Measurements from ENCODE around the gene MAVS.
"Not testable (repeated sequence)": the region's sequence is repeated elsewhere in the genome, so short reads cannot be mapped to it uniquely, and the experiment has no call there.

The MAVS gene

GRCh38 chr20:3815703-3816315 lies 30.8 kb upstream of the MAVS start:
- DNase-seq (ENCODE audit: low spot score): no peak

- DNase-seq (ENCODE audit: low spot score): peak; percentile 73
These were observed 28.2 kb upstream of the MAVS start for GRCh38 chr20:3818155-3819151.

DNA sequence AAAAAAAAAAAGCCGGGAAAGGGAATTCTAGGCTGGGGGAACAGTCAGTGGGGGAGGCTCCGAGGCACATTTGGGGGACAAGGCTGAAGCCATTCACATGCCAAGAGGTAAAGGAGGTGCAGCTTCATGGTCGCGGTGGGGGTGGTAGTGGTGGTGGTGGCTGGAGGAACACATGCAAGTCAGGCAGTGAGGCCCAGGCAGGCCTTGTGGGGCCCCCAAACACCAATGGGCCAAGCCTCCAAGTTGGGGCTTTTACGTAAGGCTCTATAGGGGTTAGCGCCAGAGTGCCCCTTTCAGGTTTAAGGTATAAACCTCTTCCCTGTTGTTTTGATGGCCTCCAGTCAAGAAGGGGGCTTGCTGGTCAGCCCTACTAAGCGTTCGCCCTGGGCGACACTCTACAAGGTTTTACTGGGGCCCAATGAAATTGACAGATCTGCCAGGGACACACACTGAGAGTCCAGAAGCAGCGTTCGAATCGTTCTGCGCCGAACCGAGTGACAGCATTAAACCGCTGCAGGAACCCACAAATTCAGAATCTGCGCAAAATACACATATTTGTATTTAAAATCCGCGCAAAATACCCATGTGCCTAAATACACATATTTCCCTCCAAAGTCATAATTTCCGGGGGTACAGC lies 27.1 kb upstream of the MAVS start:
- DNase-seq (ENCODE audit: low spot score): no peak

- DNase-seq (ENCODE audit: low spot score): peak; percentile 92
These were observed 26.4 kb upstream of the MAVS start, which contains the start of gene AP5S1 for GRCh38 chr20:3820048-3820900. Gene AP5S1, plus strand, starts transcription at chr20:3820547. Its CDS starts 1,571 bp downstream, at chr20:3822118.

- DNase-seq (ENCODE audit: low spot score): no peak
These were observed 25.5 kb upstream of the MAVS start for GRCh38 chr20:3820901-3821727.

DNA sequence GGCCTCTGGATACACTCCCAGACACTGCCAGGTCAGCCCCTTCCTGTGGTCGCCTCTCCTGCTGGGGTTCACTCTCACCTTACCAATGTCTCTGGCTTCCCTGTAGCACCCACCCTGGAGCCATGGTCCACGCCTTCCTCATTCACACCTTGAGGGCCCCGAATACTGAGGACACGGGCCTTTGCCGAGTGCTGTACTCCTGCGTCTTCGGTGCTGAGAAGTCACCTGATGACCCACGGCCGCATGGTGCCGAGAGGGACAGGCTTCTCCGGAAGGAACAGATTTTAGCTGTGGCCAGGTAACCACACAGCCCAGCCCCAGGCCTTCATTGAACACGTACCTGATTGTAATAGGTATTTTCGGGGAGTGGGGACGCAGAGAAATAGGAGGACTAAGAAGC lies 24.6 kb upstream of the MAVS start:
- DNase-seq (ENCODE audit: low spot score): no peak

- DNase-seq (ENCODE audit: low spot score): no peak
These were observed 22.8 kb upstream of the MAVS start for GRCh38 chr20:3823881-3824280.

DNA sequence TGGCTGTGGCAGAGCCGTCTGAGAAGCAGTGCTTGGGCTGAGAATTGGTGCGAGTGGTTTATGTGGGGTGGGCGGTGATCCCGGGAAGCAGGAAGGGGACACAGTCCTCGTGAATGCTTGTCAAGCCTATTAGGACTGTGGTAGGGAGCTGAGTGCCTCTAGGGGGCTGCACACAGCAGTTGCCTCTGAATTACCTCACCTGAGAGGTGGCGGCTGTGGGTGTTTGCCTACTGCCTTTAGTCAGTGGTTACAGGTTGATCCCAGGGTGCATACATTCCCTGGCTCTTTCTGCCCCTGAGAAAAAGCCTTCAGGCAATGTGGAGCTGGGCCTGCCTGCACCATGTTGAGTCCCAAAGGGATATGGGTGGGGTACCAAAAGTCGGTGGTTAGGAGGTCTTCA lies 21.1 kb upstream of the MAVS start:
- no peak for DNase-seq (ENCODE audit: low spot score)

DNA sequence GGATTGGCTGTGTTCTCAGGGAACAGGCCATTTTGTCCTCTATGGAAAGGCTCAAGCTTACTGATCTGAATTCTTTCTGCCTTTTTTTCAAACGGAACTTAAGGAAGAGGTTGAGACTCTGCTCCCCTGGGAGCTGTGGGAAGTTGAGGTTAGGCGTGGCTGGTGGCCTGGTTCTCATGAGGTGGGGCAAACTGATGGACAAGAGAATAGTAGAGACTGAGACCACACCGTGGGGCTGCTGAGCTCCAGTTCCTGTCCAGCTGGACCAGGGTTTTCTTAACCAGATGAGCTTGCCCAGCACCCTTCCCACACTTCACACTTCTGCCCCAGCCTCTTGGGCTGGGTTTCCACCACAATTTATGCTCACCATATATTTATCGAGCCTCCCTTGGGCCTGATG lies 20.2 kb upstream of the MAVS start:
- no peak for DNase-seq (ENCODE audit: low spot score)

DNA sequence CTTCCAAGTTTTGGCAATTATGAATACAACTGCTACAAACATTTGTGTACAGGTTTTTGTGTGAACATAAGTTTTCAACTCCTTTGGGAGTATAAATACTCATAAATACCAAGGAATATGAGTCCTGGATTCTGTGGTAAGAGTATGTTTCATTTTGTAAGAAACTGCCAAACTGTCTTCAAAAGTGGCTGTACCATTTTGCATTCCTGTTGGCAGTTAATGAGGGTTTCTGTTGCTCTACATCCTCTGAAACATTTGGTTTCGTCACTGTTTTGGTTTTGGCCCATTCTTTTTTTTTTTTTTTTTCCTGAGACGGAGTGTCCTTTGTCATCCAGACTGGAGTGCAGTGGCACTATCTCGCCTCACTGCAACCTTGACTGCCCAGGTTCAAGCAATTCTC lies 17.8 kb upstream of the MAVS start:
- no peak for DNase-seq (ENCODE audit: low spot score)

DNA sequence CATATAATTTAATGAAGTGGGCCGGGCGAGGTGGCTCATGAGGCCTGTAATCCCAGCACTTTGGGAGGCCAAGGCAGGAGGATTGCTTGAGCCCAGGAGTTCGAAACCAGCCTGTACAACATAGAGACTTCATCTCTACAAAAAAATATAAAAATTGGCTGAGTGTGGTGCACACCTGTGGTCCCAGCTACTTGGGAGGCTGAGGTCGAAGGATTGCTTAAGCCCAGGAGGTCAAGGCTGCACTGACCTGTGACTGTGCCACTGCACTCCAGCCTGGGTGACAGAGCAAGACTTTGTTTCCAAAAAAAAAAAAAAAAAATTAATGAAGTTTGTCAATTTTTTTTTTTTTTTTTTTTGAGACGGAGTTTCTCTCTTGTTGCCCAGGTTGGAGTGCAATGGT lies 16.7 kb upstream of the MAVS start:
- DNase-seq (ENCODE audit: low spot score): not testable (repeated sequence)

DNA sequence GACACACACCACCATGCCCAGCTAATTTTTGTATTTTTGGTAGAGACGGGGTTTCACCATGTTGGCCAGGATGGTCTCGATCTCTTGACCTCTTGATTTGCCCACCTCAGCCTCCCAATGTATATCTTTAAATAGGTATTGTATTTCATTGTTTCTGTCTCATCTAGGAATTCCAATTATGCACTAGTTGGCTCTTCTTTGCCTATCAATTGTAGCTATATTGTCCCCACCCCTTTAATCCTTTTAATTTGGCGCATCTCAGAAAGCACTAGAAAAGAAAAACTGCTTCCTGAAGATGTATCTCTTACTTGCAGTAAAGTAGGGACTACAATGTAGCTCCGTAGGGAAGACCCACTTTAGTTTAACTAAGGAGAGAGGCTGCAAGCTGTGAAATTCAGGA lies 10.5 kb upstream of the MAVS start:
- no peak for DNase-seq (ENCODE audit: low spot score)

- DNase-seq (ENCODE audit: low spot score): no peak
These were observed 7.3 kb upstream of the MAVS start for GRCh38 chr20:3839328-3839727.

DNA sequence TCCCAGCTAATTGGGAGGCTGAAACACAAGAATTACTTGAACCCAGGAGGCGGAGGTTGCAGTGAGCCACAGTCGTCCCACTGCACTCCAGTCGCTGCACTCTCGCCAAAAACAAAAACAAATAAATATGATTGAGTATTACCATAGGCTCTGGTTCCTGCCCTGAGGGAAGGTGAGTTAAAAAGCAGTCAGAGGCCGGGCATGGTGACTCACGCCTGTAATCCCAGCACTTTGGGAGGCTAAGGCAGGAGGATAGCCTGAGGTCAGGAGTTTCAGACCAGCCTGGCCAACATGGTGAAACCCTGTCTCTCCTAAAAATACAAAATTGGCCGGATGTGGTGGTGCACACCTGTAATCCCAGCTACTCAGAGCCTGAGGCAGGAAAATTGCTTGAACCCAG lies 6.4 kb upstream of the MAVS start:
- DNase-seq (ENCODE audit: low spot score): not testable (repeated sequence)

DNA sequence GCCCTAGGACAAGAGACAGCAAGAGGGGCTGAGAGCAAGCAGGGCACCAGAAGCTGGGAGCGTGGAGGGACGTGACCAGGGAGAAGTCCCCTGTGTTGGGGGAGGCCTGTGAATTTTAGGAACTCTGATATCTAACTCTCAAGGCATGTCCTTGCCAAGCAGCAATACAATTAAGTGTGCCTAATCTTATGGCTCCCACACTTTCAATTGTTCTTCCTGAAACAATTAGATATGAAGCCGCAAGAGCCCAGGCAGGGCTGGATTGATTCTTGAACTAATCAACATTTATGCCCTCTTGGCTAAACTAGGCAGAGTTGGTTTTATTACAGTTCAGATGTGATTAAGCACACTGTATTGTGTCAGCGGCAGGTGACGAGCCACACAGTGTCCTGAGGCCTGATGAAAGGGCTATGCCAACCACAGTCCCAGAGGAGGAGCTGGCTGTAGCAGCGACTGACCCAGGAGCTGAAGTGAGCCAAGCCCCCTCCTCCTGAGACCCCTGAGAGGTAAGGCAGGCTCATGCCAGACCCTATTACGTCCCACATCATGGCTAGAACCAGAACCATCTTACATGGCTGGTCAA lies 4.2 kb upstream of the MAVS start:
- DNase-seq (ENCODE audit: low spot score): no peak

GRCh38 chr20:3843490-3843889 lies 3.1 kb upstream of the MAVS start:
- DNase-seq (ENCODE audit: low spot score): peak; percentile 64

- not testable (repeated sequence) for DNase-seq (ENCODE audit: low spot score)
These were observed 2.5 kb upstream of the MAVS start for GRCh38 chr20:3843990-3844619.

DNA sequence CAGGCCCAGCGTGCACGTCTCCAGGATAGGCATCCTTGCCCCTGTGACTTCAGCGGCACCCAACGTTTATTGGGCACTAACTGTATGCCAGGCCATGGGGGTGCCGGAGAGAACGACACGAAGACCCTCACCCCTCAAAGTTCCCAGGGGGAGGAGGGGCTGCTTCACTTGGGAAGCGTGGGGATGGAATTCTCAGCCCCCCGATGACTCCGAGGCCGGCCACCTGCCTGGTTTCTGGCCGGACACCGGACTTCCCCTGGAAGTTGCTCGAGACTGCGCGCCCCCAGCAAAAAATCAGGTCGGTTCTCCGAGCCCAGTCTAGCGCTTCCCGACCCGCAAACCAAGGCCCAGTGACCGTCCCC lies 275 bp upstream of the MAVS start:
- DNase-seq (ENCODE audit: low spot score): no peak

DNA sequence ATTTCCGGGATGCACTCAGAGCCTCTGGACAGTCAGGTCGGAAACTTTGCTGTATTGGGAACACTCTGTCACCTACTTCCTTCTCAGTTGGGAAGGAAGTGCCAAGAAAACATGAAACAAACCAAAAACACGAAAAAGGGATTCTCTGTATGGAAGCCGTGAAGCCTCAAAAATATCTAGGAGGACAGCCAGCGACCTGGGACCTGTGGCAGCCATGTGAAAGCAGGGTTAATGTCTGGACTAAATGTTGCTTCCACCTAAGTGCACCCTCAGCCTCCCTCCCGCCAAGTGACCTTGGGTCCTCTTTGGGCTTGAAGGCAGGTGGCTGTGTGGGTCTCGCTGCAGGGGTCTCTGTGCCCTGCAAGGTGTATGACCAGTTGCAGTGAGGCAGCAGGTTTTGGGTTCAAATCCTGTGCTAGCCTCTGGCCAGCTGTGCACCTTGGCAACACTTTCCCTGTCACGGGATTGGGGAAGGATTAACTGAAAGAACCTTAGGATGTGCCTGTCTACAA lies 851 bp downstream of the MAVS start:
- DNase-seq (ENCODE audit: low spot score): no peak

- DNase-seq (ENCODE audit: low spot score): no peak
These were observed 1.9 kb downstream of the MAVS start for GRCh38 chr20:3848565-3848964.
